ENCODE results near the gene COL4A1.

Gene COL4A1

GRCh38 chr13:110234532-110234931 is 72.4 kb downstream of the COL4A1 start:
- no peak for DNase-seq (ENCODE audit: low spot score)

DNA sequence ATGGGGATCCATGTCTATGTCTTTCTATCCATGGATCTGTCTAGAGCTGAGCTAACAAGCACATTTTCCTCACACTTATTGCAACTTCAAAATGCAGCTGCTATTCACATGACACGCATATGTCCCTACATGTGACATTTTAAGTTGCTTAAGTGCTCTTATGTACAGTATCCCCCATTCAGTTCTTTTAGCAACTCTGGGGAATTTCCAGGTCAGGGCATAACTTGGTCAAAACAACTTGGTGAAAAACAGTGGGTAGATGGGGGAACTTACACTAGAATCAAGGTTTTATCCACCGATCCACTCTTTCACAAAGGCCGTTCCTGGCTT is 73.0 kb downstream of the COL4A1 start:
- no peak for DNase-seq (ENCODE audit: low spot score)

GRCh38 chr13:110233181-110233950 is 73.6 kb downstream of the COL4A1 start:
- peak; percentile 63 for DNase-seq (ENCODE audit: low spot score)

DNA sequence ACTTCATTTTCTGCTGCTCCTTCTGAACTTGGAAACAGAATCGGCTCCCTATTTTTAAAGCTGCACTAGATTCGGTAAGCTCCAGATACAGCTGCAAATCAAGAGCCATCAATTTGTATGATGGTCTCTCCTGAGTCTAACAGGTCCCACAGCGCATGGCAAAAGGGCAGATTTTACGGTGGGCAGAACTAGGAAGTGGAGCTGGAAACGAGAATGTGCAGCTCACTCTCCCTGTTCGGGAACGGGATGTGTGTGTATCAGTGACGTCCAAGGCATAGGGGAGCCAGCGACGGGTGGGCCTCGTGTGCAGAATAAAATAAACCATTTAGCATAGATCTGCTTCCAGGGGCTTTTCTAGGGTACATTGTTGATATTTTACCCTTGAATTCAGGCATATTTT is 74.2 kb downstream of the COL4A1 start:
- DNase-seq (ENCODE audit: low spot score): peak; percentile 42

- DNase-seq (ENCODE audit: low spot score): no peak
Measured at GRCh38 chr13:110232142-110232541, 74.8 kb downstream of the COL4A1 start.

DNA sequence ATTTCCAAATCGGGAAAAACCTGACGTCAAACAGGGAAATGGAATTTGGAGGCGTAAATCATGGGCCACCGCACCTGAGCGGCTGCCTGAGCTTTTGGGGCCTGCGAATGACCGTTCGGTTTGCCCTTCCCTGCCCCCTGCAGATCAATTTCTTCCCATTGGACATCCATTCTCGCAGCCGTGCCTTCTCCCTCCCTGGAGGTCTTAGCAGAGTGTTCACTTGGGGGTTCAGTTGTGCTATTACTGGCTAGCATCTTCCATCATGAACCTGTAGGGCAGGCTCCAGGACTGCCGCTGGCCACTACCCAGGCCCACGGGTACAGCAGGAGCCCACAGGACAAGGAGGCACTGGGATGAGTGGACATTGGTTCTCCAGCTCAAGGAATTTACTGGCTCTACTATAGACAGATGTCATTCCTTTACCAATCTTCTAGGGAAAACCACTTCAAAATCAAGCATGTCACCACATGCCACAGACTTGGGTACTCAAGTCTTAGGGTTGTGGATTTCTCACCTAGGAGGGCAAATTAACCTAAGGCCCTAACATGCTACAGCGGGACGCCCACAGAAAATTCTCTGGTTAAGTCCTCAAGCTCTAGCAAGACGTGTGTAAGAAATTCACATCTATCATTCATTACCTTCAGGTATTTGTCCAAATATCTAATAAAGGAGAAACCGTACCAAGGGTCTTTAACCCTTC is 75.5 kb downstream of the COL4A1 start:
- no peak for DNase-seq (ENCODE audit: low spot score)

DNA sequence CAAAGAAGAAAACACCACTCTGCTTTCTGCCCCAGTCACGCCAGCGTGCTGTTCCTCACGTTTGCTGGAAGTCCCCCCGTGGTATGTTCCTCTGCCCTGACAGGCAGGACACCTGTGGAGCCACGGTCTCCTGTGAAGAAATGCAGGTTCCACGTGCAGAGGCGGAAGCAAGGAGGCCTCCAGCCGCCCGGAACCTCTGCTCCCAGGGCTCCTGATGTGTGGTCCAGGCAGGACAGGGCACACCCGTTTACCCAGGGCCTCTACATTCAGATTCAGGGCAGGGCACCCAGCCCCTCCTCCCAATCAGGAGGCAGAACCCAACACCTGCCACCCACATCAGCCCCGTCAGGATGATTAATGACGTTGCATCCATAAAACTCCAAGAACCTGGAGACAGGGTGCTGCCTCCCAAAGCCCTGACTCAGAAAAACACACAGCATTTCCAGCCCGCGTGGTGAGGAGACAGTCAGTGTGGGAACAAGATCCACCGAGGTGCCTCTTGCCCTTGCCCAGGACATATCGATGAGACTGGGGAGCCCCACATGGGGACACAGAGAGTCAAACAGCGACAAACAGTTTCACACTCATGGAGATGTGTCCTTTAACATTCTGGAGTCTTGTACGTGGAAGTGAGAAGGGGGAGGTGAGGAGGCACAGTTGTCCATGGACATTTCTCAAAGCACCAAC is 76.2 kb downstream of the COL4A1 start:
- DNase-seq (ENCODE audit: low spot score): no peak

GRCh38 chr13:110229905-110230563 is 76.9 kb downstream of the COL4A1 start:
- no peak for DNase-seq (ENCODE audit: low spot score)

- DNase-seq (ENCODE audit: low spot score): no peak
Measured at GRCh38 chr13:110228936-110229904, 77.7 kb downstream of the COL4A1 start.

GRCh38 chr13:110227864-110228643 is 78.9 kb downstream of the COL4A1 start:
- DNase-seq (ENCODE audit: low spot score): no peak

GRCh38 chr13:110227416-110227815 is 79.5 kb downstream of the COL4A1 start:
- DNase-seq (ENCODE audit: low spot score): no peak

- DNase-seq (ENCODE audit: low spot score): no peak
Measured at GRCh38 chr13:110225609-110226574, 81.1 kb downstream of the COL4A1 start.

GRCh38 chr13:110225003-110225402 is 82.0 kb downstream of the COL4A1 start:
- no peak for DNase-seq (ENCODE audit: low spot score)

GRCh38 chr13:110224519-110224918 is 82.4 kb downstream of the COL4A1 start:
- no peak for DNase-seq (ENCODE audit: low spot score)

DNA sequence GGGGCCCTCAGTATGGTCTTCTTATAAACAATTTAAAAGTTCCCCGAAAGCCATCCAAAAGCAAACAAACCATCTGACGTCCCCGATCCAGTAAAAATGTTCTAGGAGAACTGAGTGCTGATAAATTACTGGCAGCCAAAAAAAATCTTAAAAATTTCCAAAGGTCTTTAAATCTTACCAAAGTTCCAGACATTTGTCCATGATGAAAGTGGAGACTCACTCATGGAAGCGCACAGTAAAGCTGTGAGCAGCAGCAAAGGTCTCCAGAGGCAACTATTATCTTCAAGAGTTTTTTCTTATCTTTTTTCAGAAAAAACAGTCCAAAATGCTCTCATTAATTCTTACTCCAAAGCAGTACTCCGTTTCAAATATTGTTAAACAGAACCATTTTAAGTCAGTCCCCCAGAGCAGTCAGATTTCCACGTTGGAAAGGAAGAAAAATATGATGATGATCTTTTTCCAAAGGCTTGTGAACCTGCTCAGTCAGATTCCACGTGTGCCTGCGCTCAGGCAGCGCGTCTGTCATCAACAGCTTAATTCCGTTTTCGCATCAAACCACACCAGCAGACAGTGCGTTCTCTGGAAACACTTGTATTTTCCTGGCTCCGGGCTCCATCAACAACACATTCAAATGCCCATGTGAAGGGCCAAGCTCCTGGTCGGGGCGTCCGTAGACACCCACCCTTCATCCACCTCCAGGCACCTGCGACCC is 85.4 kb downstream of the COL4A1 start:
- DNase-seq (ENCODE audit: low spot score): no peak

- DNase-seq (ENCODE audit: low spot score): no peak
Measured at GRCh38 chr13:110220471-110220870, 86.5 kb downstream of the COL4A1 start.

DNA sequence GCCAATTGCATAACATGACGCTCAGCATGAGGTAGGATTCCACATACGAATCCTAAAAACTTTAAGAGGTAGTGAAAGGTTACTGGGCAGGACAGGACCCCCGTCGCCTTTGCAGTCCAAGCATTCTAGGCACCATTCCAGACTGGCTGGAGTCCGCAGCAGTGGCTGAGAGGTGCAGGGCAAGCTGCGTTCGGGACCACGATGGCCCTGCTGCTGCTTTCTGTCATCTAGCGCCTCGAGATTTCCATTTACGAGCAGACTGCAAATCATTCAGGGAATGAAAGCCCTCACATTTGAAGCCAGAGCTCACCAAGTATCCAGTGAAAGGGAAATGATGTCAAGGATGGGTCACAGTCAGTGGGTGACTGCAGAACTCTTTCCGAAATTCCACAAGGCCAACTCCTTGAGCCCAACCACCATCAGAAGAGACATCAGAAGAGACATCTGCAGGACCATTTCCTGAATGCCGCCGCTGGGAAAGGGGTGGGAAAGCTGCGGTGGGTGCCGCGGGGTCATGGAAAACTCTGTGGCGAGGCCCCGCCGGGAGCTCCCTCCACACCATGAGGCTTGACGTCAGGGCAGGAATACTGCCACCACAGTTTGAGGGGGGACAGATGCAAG is 88.3 kb downstream of the COL4A1 start:
- no peak for DNase-seq (ENCODE audit: low spot score)

DNA sequence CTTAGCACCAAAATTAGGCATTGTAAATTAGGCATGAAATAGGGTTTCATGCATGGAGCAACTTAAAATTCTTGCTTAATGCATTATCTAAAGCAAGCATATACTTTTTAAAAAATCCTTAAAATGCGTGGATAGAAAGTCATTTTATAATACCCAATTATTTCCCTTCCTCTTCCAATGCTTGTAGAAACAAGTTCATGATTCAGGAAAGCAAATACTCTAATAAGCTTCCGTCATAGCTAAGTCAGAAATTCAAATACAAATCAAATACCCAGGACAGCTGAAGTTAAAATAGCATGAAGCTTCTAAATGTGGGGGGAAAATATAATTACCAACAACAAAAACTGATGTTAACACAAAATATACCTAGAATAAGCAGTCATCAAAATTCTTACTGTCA is 89.1 kb downstream of the COL4A1 start:
- DNase-seq (ENCODE audit: low spot score): no peak
